ENCODE measurements around the gene OR5AR1.
"Not testable (repeated sequence)": the region's sequence is repeated elsewhere in the genome, so short reads cannot be mapped to it uniquely, and the experiment has no call there.

OR5AR1 gene

GRCh38 chr11:56663386-56663785 is at the start of gene OR5AR1:
OR5AR1 (plus strand) TSS chr11:56663686; CDS start chr11:56663686, 0 bp downstream.
- DNase-seq: no peak

GRCh38 chr11:56624661-56625110 is 38.8 kb upstream of the OR5AR1 start:
- DNase-seq: peak; percentile 1

- DNase-seq: no peak
Measured at GRCh38 chr11:56625946-56626345, 37.5 kb upstream of the OR5AR1 start.

- no peak for DNase-seq
Measured at GRCh38 chr11:56632329-56632728, 31.2 kb upstream of the OR5AR1 start.

GRCh38 chr11:56636861-56637260 is 26.6 kb upstream of the OR5AR1 start:
- no peak for DNase-seq

GRCh38 chr11:56637500-56637899 is 26.0 kb upstream of the OR5AR1 start:
- no peak for DNase-seq

GRCh38 chr11:56642339-56642738 is 21.1 kb upstream of the OR5AR1 start, which contains the start of gene OR5AP2:
OR5AP2 (minus strand) TSS chr11:56642439; CDS start chr11:56642439, 0 bp downstream.
- DNase-seq: no peak

GRCh38 chr11:56659755-56660154 is 3.7 kb upstream of the OR5AR1 start:
- DNase-seq: no peak

- no peak for DNase-seq
Measured at GRCh38 chr11:56670984-56671383, 7.5 kb downstream of the OR5AR1 start.

- no peak for DNase-seq
Measured at GRCh38 chr11:56688554-56689100, 25.1 kb downstream of the OR5AR1 start.

GRCh38 chr11:56691179-56691578 is 27.7 kb downstream of the OR5AR1 start:
- not testable (repeated sequence) for DNase-seq

GRCh38 chr11:56693428-56693827 is 29.9 kb downstream of the OR5AR1 start:
- no peak for DNase-seq

- DNase-seq: no peak
Measured at GRCh38 chr11:56698795-56699194, 35.3 kb downstream of the OR5AR1 start, which contains the start of gene OR9G1. OR9G1 (plus strand) TSS chr11:56699095; CDS start chr11:56700388, 1,293 bp downstream.

GRCh38 chr11:56700242-56700913 is 36.9 kb downstream of the OR5AR1 start:
- no peak for DNase-seq

- DNase-seq: no peak
Measured at GRCh38 chr11:56700914-56701485, 37.5 kb downstream of the OR5AR1 start.

- DNase-seq: no peak
Measured at GRCh38 chr11:56705784-56706396, 42.4 kb downstream of the OR5AR1 start.

GRCh38 chr11:56706486-56706885 is 43.0 kb downstream of the OR5AR1 start:
- no peak for DNase-seq

GRCh38 chr11:56714206-56714605 is 50.7 kb downstream of the OR5AR1 start:
- DNase-seq: no peak
